Measurements from ENCODE around the gene EBF3.

GRCh38 chr10:129915526-129916378, 48.3 kb downstream of the EBF3 start:
- TF ChIP-seq SIN3A (IDR thresholded peaks at IDR 0.05; ENCODE audit: borderline replicate concordance, insufficient read depth, low read depth, low read length) (no peak), REST (IDR thresholded peaks at IDR 0.05; ENCODE audit: insufficient read depth in 1 of 2, low read depth in 2 of 2, low read length in 1 of 2) (no peak)
- TF ChIP-seq, protein P1, sequence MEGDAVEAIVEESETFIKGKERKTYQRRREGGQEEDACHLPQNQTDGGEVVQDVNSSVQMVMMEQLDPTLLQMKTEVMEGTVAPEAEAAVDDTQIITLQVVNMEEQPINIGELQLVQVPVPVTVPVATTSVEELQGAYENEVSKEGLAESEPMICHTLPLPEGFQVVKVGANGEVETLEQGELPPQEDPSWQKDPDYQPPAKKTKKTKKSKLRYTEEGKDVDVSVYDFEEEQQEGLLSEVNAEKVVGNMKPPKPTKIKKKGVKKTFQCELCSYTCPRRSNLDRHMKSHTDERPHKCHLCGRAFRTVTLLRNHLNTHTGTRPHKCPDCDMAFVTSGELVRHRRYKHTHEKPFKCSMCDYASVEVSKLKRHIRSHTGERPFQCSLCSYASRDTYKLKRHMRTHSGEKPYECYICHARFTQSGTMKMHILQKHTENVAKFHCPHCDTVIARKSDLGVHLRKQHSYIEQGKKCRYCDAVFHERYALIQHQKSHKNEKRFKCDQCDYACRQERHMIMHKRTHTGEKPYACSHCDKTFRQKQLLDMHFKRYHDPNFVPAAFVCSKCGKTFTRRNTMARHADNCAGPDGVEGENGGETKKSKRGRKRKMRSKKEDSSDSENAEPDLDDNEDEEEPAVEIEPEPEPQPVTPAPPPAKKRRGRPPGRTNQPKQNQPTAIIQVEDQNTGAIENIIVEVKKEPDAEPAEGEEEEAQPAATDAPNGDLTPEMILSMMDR (IDR thresholded peaks at IDR 0.05), result no peak
